ENCODE data around the gene OR52L1. TPM values are rescaled to one million over a fixed set of nuclear protein-coding genes. Genes with fewer than 3 reads are reported as not detected.
A peak's percentile ranks its signal among the peaks of the same experiment; 100 is the strongest.

OR52L1 gene
- total RNA-seq, 2 experiments from 2014 or later, result not detected

GRCh38 chr11:6025056-6025455 is 38.3 kb upstream of the OR52L1 start:
- CTCF ChIA-PET (ENCODE audit: unreplicated experiment), result no interaction called here
- BruUV-seq (replicated peaks), result no TSS peak
- no peaks in the 10 kb centered on the region for H3K36me3 ChIP-seq (ENCODE audit: insufficient read depth, low read length)

GRCh38 chr11:6022956-6023355 is 36.2 kb upstream of the OR52L1 start:
- no peaks in the 10 kb centered on the region for H3K9me3 ChIP-seq (ENCODE audit: low read length)
- H3K9me2 ChIP-seq (ENCODE audit: insufficient read depth, low read length), result no peaks in the 10 kb centered on the region
- H3K4me2 ChIP-seq (ENCODE audit: low read length), result no peak overlapping the region
- H3K79me2 ChIP-seq (ENCODE audit: insufficient read depth, low read depth, low read length), result no peaks in the 10 kb centered on the region
- TF ChIP-seq CTCF (conservative IDR thresholded peaks at IDR 0.05; ENCODE audit: low read length) (peak; percentile 79), EZH2phosphoT487 (IDR thresholded peaks at IDR 0.05; ENCODE audit: borderline replicate concordance, low read depth, low read length) (no peak)
- intact Hi-C loops (cut with micrococcal nuclease; ENCODE audit: unreplicated experiment), result loop anchor here (1.0 to 5.0 kb wide), 3 partner anchors 274 to 330 kb away; no protein-coding TSS in a partner anchor
- BruUV-seq (replicated peaks), result no TSS peak
- CTCF ChIA-PET (ENCODE audit: unreplicated experiment), result interaction anchor here (0.9 kb wide), 1 partner anchor 328 kb away, joined by 4 read pairs; no protein-coding TSS in a partner anchor
- no peak overlapping the region for H2AFZ ChIP-seq (ENCODE audit: low read length)
- DNase-seq (ENCODE audit: low spot score), result peak; percentile 61
- H3K36me3 ChIP-seq (ENCODE audit: insufficient read depth, low read length), result no peaks in the 10 kb centered on the region
- no peaks in the 10 kb centered on the region for H3K4me1 ChIP-seq (ENCODE audit: insufficient read depth, low read length, poor library complexity, severe bottlenecking)
- H4K20me1 ChIP-seq (ENCODE audit: insufficient read depth, low read length), result no peaks in the 10 kb centered on the region
- H3K27ac ChIP-seq (ENCODE audit: low read depth, low read length, poor library complexity, severe bottlenecking), result no peak overlapping the region
- H3K4me3 ChIP-seq (ENCODE audit: low read depth, low read length, poor library complexity, severe bottlenecking), result no peak overlapping the region
- POLR2A ChIA-PET, result no interaction called here

More at GRCh38 chr11:6025056-6025455, 38.3 kb upstream of the OR52L1 start:
- Histone ChIP-seq H3K4me2 (ENCODE audit: low read length) (no peak overlapping the region), H3K4me3 (ENCODE audit: low read depth, low read length, poor library complexity, severe bottlenecking) (no peak overlapping the region), H3K79me2 (ENCODE audit: insufficient read depth, low read depth, low read length) (no peaks in the 10 kb centered on the region), H3K9me3 (ENCODE audit: low read length) (no peaks in the 10 kb centered on the region), H3K9me2 (ENCODE audit: insufficient read depth, low read length) (no peaks in the 10 kb centered on the region), H4K20me1 (ENCODE audit: insufficient read depth, low read length) (no peaks in the 10 kb centered on the region), H2AFZ (ENCODE audit: low read length) (no peak overlapping the region), H3K27ac (ENCODE audit: low read depth, low read length, poor library complexity, severe bottlenecking) (no peak overlapping the region), H3K4me1 (ENCODE audit: insufficient read depth, low read length, poor library complexity, severe bottlenecking) (no peaks in the 10 kb centered on the region)
- POLR2A ChIA-PET, result no interaction called here
- TF ChIP-seq CTCF (conservative IDR thresholded peaks at IDR 0.05; ENCODE audit: low read length) (no peak), EZH2phosphoT487 (IDR thresholded peaks at IDR 0.05; ENCODE audit: borderline replicate concordance, low read depth, low read length) (no peak)
- DNase-seq (ENCODE audit: low spot score), result no peak
- intact Hi-C loops (cut with micrococcal nuclease; ENCODE audit: unreplicated experiment), result no loop called here

GRCh38 chr11:6013042-6013441 is 26.3 kb upstream of the OR52L1 start:
- Histone ChIP-seq H3K36me3 (ENCODE audit: insufficient read depth, low read length) (no peaks in the 10 kb centered on the region), H3K9me2 (ENCODE audit: insufficient read depth, low read length) (no peaks in the 10 kb centered on the region), H3K4me1 (ENCODE audit: insufficient read depth, low read length, poor library complexity, severe bottlenecking) (no peaks in the 10 kb centered on the region), H3K79me2 (ENCODE audit: insufficient read depth, low read depth, low read length) (no peaks in the 10 kb centered on the region), H2AFZ (ENCODE audit: low read length) (no peak overlapping the region), H3K27ac (ENCODE audit: low read depth, low read length, poor library complexity, severe bottlenecking) (no peak overlapping the region), H3K9me3 (ENCODE audit: low read length) (no peaks in the 10 kb centered on the region), H4K20me1 (ENCODE audit: insufficient read depth, low read length) (no peaks in the 10 kb centered on the region), H3K4me3 (ENCODE audit: low read depth, low read length, poor library complexity, severe bottlenecking) (no peak overlapping the region), H3K4me2 (ENCODE audit: low read length) (no peak overlapping the region)
- no peak for TF ChIP-seq EZH2phosphoT487 (IDR thresholded peaks at IDR 0.05; ENCODE audit: borderline replicate concordance, low read depth, low read length)
- TF ChIP-seq CTCF (conservative IDR thresholded peaks at IDR 0.05; ENCODE audit: low read length), result no peak
- CTCF ChIA-PET (ENCODE audit: unreplicated experiment), result no interaction called here
- no TSS peak for BruUV-seq (replicated peaks)
- no peak for DNase-seq (ENCODE audit: low spot score)
- POLR2A ChIA-PET, result no interaction called here
- intact Hi-C loops (cut with micrococcal nuclease; ENCODE audit: unreplicated experiment), result no loop called here

All from OCI-LY7 (cell line).